Measurements from ENCODE around the gene ANKS1A. TPM values are rescaled to one million over a fixed set of nuclear protein-coding genes. Genes with fewer than 3 reads are reported as not detected.

The ANKS1A gene
- total and polyA plus RNA-seq, 2 of the 4 experiments (the other 2 are of a cell fraction): 7.2 to 7.5 TPM

- DNase-seq: no peak
- in situ Hi-C loops (cut with MboI; ENCODE audit: low sequenced_read_pairs) (no loop called here), intact Hi-C loops (cut with micrococcal nuclease) (no loop called here), dilution Hi-C loops (cut with HindIII; ENCODE audit: low sequenced_read_pairs, unreplicated experiment) (no loop called here)
- H3K18ac ChIP-seq (ENCODE audit: low read depth, low read length): no peak overlapping the region
- no peak overlapping the region for H2AK9ac ChIP-seq (replicated peaks; ENCODE audit: low read depth, low read length, poor library complexity)
- H3K79me1 ChIP-seq (ENCODE audit: low read depth in 1 of 2, low read length in 2 of 2): no peaks in the 10 kb centered on the region
- H3K27ac ChIP-seq (ENCODE audit: insufficient read depth, low read length): no peak overlapping the region
- H2BK15ac ChIP-seq (ENCODE audit: low read depth, low read length): no peak overlapping the region
- no peak for ATAC-seq (ENCODE audit: low read depth)
- no peak overlapping the region for H3K56ac ChIP-seq (ENCODE audit: extremely low read depth, insufficient read depth, low read length)
- peaks cover 56% of the 10 kb centered on the region for H3K36me3 ChIP-seq (ENCODE audit: control insufficient read depth, insufficient read depth, low read length)
- H3K4me3 ChIP-seq (ENCODE audit: insufficient read depth, low read depth, low read length): no peak overlapping the region
- TF ChIP-seq NFE2L2 (IDR thresholded peaks at IDR 0.05; ENCODE audit: low read depth, low read length): no peak
- no peak for TF ChIP-seq RAD21 (IDR thresholded peaks at IDR 0.05; ENCODE audit: low read length)
- no peak for TF ChIP-seq POLR2A (IDR thresholded peaks at IDR 0.05; ENCODE audit: low read depth, low read length)
- no peak for TF ChIP-seq USF2 (IDR thresholded peaks at IDR 0.05; ENCODE audit: low read depth, low read length)
- no peak for TF ChIP-seq CEBPB (IDR thresholded peaks at IDR 0.05; ENCODE audit: low read depth, low read length)
- no peak for TF ChIP-seq CHD1 (IDR thresholded peaks at IDR 0.05; ENCODE audit: low read depth, low read length)
- TF ChIP-seq RCOR1 (IDR thresholded peaks at IDR 0.05; ENCODE audit: insufficient replicate concordance, low read length): no peak
- TF ChIP-seq ELK1 (IDR thresholded peaks at IDR 0.05; ENCODE audit: borderline replicate concordance, low read depth, low read length): no peak
- no peak for TF ChIP-seq BHLHE40 (IDR thresholded peaks at IDR 0.05; ENCODE audit: low read depth, low read length)
- no peak for TF ChIP-seq MAFK (IDR thresholded peaks at IDR 0.05; ENCODE audit: low read depth, low read length)
- no peak for TF ChIP-seq SMC3 (IDR thresholded peaks at IDR 0.05; ENCODE audit: low read depth, low read length)
- no peak for TF ChIP-seq RFX5 (IDR thresholded peaks at IDR 0.05; ENCODE audit: low read depth, low read length)
- no peak for TF ChIP-seq FOS (IDR thresholded peaks at IDR 0.05; ENCODE audit: low read depth, low read length)
- TF ChIP-seq MAZ (IDR thresholded peaks at IDR 0.05; ENCODE audit: borderline replicate concordance, low read depth, low read length): no peak
- TF ChIP-seq CTCF (conservative IDR thresholded peaks at IDR 0.05; ENCODE audit: low read depth, low read length): no peak
- no peak for TF ChIP-seq MXI1 (IDR thresholded peaks at IDR 0.05; ENCODE audit: borderline replicate concordance, low read depth, low read length)
- no peak overlapping the region for H3K23ac ChIP-seq (ENCODE audit: low read depth, low read length)
- no peak overlapping the region for H4K8ac ChIP-seq (ENCODE audit: low read depth in 2 of 2, low read length in 2 of 2)
- no peak overlapping the region for H3K4me2 ChIP-seq (ENCODE audit: low read depth, low read length)
- POLR2A ChIA-PET (ENCODE audit: unreplicated experiment): no interaction called here
- no peak overlapping the region for H2BK20ac ChIP-seq (ENCODE audit: low read depth, low read length)
- no peaks in the 10 kb centered on the region for H3K27me3 ChIP-seq (ENCODE audit: control insufficient read depth, insufficient read depth, low read length)
- no peak overlapping the region for H2BK120ac ChIP-seq (ENCODE audit: low read depth, low read length)
- H3K9ac ChIP-seq (ENCODE audit: low read depth, low read length): no peak overlapping the region
- no peaks in the 10 kb centered on the region for H3K9me1 ChIP-seq (ENCODE audit: insufficient read depth, low read length)
- no peak overlapping the region for H2BK5ac ChIP-seq (ENCODE audit: low read depth, low read length, poor library complexity, severe bottlenecking)
- H2AFZ ChIP-seq (replicated peaks; ENCODE audit: low read length, poor library complexity): no peak overlapping the region
- no peak overlapping the region for H2AK5ac ChIP-seq (ENCODE audit: low read depth, low read length)
- no peak overlapping the region for H4K91ac ChIP-seq (ENCODE audit: insufficient read depth, low read depth, low read length)
- H4K20me1 ChIP-seq (ENCODE audit: insufficient read depth, low read length): no peaks in the 10 kb centered on the region; the same call in 1 of the 2 replicates
- BruUV-seq (replicated peaks): no TSS peak
- no peak overlapping the region for H4K5ac ChIP-seq (ENCODE audit: low read depth, low read length)
- no peak overlapping the region for H3K4ac ChIP-seq (ENCODE audit: low read depth, low read length)
- CTCF ChIA-PET: no interaction called here
- H3K9me3 ChIP-seq (ENCODE audit: control insufficient read depth, insufficient read depth, low read length): no peaks in the 10 kb centered on the region
- WGBS, 2 experiments (ENCODE audit: extremely low coverage in 2 of 2, insufficient read length in 1 of 2): 96% methylated on average over 4 of the region's 13 CpGs; no CpG with 5 or more reads in 1 of the 2 experiments
- H3K14ac ChIP-seq (replicated peaks; ENCODE audit: low read depth, low read length): no peak overlapping the region
- H3K4me1 ChIP-seq (ENCODE audit: control insufficient read depth, insufficient read depth, low read length): no peaks in the 10 kb centered on the region
Observed at GRCh38 chr6:35082733-35083403, 193.8 kb downstream of the ANKS1A start.

Measured in IMR-90 (cell line).